GM10266 (cell line): ENCODE data around the gene PROZ.

Experiments used
- DNase-seq: peaks from one replicate; pipeline ENCODE4 v3.0.0; 2012; ENCODE audit errors: extremely low spot score
- TF ChIP-seq, protein P1 (sequence below): IDR thresholded peaks from 2 replicates; pipeline ENCODE4 v1.5.1; 2012; ENCODE audit warnings: mild to moderate bottlenecking, low read depth; ENCODE audit not compliant: control insufficient read depth, insufficient read depth; ENCODE audit errors: missing control alignments

The PROZ gene

GRCh38 chr13:113139577-113139976 lies 18.9 kb upstream of the PROZ start:
- TF ChIP-seq, protein P1, sequence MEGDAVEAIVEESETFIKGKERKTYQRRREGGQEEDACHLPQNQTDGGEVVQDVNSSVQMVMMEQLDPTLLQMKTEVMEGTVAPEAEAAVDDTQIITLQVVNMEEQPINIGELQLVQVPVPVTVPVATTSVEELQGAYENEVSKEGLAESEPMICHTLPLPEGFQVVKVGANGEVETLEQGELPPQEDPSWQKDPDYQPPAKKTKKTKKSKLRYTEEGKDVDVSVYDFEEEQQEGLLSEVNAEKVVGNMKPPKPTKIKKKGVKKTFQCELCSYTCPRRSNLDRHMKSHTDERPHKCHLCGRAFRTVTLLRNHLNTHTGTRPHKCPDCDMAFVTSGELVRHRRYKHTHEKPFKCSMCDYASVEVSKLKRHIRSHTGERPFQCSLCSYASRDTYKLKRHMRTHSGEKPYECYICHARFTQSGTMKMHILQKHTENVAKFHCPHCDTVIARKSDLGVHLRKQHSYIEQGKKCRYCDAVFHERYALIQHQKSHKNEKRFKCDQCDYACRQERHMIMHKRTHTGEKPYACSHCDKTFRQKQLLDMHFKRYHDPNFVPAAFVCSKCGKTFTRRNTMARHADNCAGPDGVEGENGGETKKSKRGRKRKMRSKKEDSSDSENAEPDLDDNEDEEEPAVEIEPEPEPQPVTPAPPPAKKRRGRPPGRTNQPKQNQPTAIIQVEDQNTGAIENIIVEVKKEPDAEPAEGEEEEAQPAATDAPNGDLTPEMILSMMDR = no peak
- no peak for DNase-seq

GRCh38 chr13:113140677-113141600 lies 17.5 kb upstream of the PROZ start:
- no peak for DNase-seq
- TF ChIP-seq, protein P1 = no peak

- TF ChIP-seq, protein P1 = no peak
- DNase-seq = no peak
Observed at GRCh38 chr13:113141601-113141970, 16.9 kb upstream of the PROZ start.

DNA sequence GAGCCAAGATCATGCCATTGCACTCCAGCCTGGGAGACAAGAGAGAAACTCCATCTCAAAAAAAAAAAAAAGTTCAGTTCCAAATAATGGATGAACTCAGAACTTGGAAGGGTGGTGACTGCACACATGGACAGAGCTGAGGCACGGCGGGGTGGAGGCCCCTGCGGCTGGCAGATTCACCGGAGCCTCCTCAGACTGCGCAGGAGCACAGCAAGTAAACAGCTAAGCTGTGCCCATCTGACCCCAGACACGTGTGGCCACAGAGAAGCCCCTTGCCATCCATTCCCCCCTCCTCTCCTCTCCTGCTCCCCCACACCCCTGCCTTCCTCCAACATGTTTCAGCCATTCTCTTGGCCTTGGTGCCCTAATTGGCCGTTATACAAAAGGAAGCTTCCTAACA lies 15.6 kb upstream of the PROZ start:
- no peak for DNase-seq
- TF ChIP-seq, protein P1 = no peak

DNA sequence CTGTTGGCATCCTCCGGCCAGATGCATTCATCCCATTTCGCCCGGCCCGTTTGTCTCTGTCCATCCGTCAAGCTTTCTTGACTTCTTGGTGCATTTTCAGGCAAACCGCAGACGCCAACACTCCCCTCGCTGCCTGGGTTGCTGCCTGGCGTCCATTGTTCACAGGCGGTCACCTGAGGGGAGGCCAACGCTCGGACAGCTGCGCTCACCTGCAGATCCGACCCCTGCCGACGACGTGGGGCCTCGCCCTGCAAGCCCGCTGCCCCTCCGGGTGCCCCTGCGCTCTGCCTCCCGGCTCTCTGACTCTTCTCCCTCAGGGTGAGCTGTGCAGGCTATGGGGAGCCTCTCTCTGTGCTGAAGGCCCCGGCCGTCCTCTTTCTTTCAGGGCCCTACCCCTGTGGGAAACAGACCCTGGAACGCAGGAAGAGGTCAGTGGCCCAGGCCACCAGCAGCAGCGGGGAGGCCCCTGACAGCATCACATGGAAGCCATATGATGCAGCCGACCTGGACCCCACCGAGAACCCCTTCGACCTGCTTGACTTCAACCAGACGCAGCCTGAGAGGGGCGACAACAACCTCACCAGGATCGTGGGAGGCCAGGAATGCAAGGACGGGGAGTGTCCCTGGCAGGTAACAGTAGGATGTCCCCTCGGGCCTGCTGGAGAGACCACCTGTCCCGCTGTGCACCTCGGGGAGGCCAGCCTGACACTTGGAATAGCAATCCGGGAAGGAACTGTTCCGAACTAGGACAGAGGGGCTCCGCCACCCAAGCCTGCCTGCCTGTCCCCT lies 14.8 kb upstream of the PROZ start:
- DNase-seq = no peak
- TF ChIP-seq, protein P1 = no peak

GRCh38 chr13:113144255-113144629 lies 14.2 kb upstream of the PROZ start:
- DNase-seq = no peak
- TF ChIP-seq, protein P1 = no peak

DNA sequence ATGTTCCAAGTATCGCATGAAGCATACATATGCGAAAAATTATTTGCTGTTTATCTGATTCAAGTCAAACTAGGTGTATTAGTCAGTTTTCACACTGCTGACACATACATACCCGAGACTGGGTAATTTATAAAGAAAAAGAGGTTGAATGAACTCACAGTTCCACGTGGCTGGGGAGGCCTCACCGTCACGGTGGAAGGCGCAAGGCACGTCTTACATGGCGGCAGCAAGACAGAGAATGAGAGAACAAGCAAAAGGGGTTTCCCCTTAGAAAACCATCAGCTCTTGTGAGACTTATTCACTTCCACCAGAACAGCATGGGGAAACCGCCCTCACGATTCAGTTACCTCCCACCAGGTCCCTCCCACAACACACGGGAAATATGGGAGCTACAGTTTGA lies 13.0 kb upstream of the PROZ start:
- TF ChIP-seq, protein P1 = no peak
- no peak for DNase-seq
